Natural killer cell treated with Interleukin-12 subunit alpha and Interleukin-12 subunit beta and Interleukin-15 and Interleukin-18, amount 100 ng/mL, for 72 hours (primary cell): ENCODE results near the gene DAP. TPM values are rescaled to one million over a fixed set of nuclear protein-coding genes. Genes with fewer than 3 reads are reported as not detected.

Experiments
- ATAC-seq, 2 donors: fragments of 150-1000 bp; cut with Tn5 transposase in 1 of 2; sonication (Bioruptor Pico), chemical (Tn5 transposase) in 1 of 2; 2 replicates each; pipeline ENCODE4 v1.10.0; 2021
- DNase-seq: peaks from one replicate; pipeline ENCODE4 v3.0.0; 2022; ENCODE audit warnings: low spot score
- H3K27ac Mint-ChIP-seq, 2 donors: 1 replicate in 1 of 2; 2 replicates in 1 of 2; pipeline ENCODE4 v1.8.0; 2022; ENCODE audit warnings: mixed read lengths in 2 of 2, mild to moderate bottlenecking in 1 of 2, moderate library complexity in 1 of 2
- H3K27me3 Mint-ChIP-seq, 2 donors: 1 replicate in 1 of 2; 2 replicates in 1 of 2; pipeline ENCODE4 v1.8.0; 2022; ENCODE audit warnings: mixed read lengths in 2 of 2
- H3K36me3 Mint-ChIP-seq: one replicate; pipeline ENCODE4 v1.8.0; 2022; ENCODE audit warnings: mixed read lengths
- H3K4me1 Mint-ChIP-seq, 2 donors: 1 replicate in 1 of 2; 2 replicates in 1 of 2; pipeline ENCODE4 v1.8.0; 2022; ENCODE audit warnings: low read depth in 2 of 2, mixed read lengths in 2 of 2, mild to moderate bottlenecking in 1 of 2
- H3K4me3 Mint-ChIP-seq: one replicate; pipeline ENCODE4 v1.8.0; 2022; ENCODE audit warnings: mixed read lengths
- H3K9me3 Mint-ChIP-seq: 2 replicates; pipeline ENCODE4 v1.8.0; 2022; ENCODE audit warnings: mixed read lengths
- total RNA-seq, 2 donors: library from RNA; stranded (reverse); gene quantifications; one replicate each; pipeline ENCODE4 v1.2.3, GENCODE V29; 2022

DAP gene
- total RNA-seq, 2 donors from 2014 or later, result 80.1 to 84.3 TPM

DNA sequence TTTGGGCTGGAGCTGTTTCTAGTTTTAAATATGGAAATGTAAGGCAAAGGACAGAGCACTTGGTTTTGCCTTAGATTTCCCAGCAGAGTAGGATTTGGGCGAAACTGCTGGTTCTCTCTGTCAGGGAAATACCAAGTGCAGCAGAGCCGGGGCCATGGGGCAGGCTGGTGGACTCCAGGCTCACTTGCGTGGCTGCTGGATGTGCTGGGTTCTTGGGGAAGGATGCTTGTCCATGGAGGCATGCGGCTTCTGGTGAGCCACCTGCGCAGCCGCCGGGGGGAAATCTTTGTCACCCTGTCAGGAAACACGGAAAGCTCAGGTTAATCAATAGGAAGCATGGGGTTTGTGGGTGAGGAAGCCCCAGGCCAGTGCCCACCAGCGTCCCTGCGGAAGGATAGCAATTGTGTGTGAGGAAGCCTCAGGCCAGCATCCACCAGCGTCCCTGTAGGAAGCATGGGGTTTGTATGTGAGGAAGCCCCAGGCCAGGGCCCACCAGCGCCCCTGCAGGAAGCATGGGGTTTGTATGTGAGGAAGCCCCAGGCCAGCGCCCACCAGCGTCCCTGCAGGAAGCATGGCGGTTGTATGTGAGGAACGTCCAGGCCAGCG is 80.1 kb downstream of the DAP start:
- H3K4me1 Mint-ChIP-seq, result peaks cover 36 to 47% of the 10 kb centered on the region in 2 donors
- ATAC-seq, result no peak
- H3K36me3 Mint-ChIP-seq, result peaks cover 18% of the 10 kb centered on the region
- no peaks in the 10 kb centered on the region for H3K27me3 Mint-ChIP-seq
- H3K4me3 Mint-ChIP-seq, result peak overlapping the region; percentile 41
- no peaks in the 10 kb centered on the region for H3K9me3 Mint-ChIP-seq
- H3K27ac Mint-ChIP-seq, result peak overlapping the region in 1 of 2 donors; percentile 58
- DNase-seq, result no peak

DNA sequence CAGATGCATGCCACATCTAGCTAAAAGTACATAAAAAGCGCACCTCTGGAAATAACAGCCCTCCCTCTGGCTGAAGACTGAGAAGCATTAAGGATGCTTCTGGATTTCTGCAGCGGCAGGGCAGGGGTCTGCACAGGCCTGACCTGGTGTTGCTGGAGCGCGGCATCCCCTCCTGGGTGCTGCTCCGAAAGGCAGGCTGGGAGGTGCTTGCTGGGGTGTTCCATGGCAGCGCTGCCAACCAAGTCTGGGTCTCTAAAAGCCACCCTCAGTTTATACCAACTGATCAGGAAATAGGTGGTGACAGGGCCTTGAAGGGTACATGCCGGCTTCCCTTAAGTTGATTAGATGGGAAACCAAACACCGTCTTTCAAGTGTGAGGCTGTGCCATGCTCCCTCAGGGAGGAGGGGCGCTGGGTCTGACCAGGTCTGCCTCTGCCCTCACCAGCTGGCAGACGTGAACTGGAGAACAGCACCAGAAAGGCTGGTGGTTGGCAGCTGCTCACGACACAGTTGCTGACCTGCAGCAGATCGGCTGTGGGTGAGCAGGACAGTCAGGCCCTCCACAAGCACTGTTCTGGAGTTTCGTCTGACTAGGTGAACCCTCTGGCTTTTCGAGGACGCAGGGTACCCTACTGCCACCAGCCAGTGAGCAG is 81.6 kb downstream of the DAP start:
- Mint-ChIP-seq H3K36me3 (peaks cover 18% of the 10 kb centered on the region), H3K27me3 (peaks cover 0 to 8% of the 10 kb centered on the region in 2 donors), H3K9me3 (no peaks in the 10 kb centered on the region), H3K27ac (no peak overlapping the region), H3K4me1 (peaks cover 32 to 34% of the 10 kb centered on the region in 2 donors), H3K4me3 (no peak overlapping the region)
- ATAC-seq (no peak), DNase-seq (peak; percentile 32)

DNA sequence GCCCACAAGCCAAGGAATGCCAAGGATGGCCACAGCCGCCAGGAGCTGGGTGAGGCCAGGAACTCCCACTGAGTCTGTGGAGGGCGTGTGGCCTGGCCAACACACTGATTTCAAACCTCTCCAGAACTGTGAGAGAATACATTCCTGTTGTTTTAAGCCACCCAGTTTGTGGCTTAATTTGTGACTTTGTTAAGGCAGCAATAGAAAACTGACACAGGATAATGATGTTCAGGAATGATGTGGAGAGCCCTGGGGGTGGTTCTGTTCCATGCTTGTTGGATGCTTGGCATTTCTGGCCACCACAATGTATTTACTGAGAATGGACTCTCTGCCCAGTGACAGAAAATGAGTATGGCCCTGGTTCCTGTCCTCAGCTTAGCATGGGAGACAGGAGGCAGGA is 82.8 kb downstream of the DAP start:
- Mint-ChIP-seq H3K27ac (no peak overlapping the region), H3K4me3 (no peak overlapping the region), H3K27me3 (peaks cover 0 to 8% of the 10 kb centered on the region in 2 donors), H3K36me3 (peaks cover 18% of the 10 kb centered on the region), H3K9me3 (no peaks in the 10 kb centered on the region), H3K4me1 (peaks cover 28 to 31% of the 10 kb centered on the region in 2 donors)
- DNase-seq (peak; percentile 2), ATAC-seq (no peak)

DNA sequence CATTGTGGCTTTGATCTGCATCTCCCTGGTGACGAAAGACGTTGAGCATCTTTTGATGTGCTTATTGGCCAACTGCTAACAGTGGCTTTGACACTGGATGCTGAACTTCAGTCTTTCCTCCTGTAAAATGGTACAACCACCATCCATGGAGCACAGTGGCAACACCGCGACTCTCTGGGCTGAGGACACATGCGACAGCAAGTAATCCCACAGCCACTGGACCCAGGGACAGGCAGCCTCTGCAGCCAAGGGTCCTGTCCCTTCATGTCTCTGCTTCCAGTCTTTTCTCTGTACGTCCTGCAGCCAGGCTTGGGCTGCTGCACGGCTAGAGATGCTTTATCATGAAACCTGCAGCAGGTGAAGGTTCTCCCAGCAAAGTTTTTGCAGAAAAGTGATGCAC is 83.5 kb downstream of the DAP start:
- ATAC-seq (no peak), DNase-seq (peak; percentile 51)
- H3K27ac Mint-ChIP-seq, result no peak overlapping the region
- H3K9me3 Mint-ChIP-seq, result no peaks in the 10 kb centered on the region
- H3K4me1 Mint-ChIP-seq, result peaks cover 22 to 24% of the 10 kb centered on the region in 2 donors
- H3K4me3 Mint-ChIP-seq, result no peak overlapping the region
- H3K36me3 Mint-ChIP-seq, result peaks cover 18% of the 10 kb centered on the region
- H3K27me3 Mint-ChIP-seq, result peaks cover 0 to 8% of the 10 kb centered on the region in 2 donors

DNA sequence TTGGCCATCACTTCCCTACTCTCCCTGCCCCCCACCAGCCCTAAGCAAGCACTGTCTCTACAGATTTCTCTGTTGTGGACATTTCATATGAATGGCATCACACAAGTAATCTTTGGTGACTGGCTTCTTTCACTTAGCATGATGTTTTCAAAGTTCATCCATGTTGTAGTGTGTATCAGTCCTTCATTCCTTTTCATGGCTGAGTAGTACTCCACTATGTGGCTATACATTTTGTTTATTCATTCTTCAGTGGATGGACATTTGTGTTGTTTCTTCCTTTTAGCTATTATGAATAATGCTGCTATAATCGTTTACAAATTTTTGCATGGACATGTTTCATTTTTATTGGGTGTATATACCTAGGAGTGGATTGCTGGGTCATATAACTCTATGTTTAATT is 84.1 kb downstream of the DAP start:
- peaks cover 16 to 19% of the 10 kb centered on the region in 2 donors for H3K4me1 Mint-ChIP-seq
- peaks cover 18% of the 10 kb centered on the region for H3K36me3 Mint-ChIP-seq
- no peak overlapping the region for H3K4me3 Mint-ChIP-seq
- ATAC-seq, result no peak
- H3K27me3 Mint-ChIP-seq, result peaks cover 0 to 8% of the 10 kb centered on the region in 2 donors
- H3K9me3 Mint-ChIP-seq, result no peaks in the 10 kb centered on the region
- DNase-seq, result peak; percentile 45
- no peak overlapping the region for H3K27ac Mint-ChIP-seq

DNA sequence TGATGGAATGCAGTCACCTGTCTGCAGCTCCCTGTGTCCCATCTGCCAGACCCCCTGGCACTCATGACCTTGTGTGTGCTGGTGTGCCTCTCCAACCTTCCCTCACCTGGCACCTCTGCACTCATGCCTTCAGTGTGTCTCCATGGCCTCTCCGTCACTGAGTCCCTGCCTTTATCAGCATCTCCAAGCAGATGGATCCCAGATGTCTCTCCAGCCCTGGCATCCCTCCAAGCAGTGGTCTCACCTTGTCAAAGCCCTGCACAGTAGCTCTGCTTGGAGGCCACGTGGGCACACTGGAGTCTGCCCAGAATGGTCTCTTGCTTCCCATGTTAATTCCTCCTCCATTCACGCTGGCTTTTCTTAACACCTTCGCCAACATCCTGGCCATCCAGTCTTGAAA is 84.8 kb downstream of the DAP start:
- Mint-ChIP-seq H3K27ac (no peak overlapping the region), H3K36me3 (peaks cover 18% of the 10 kb centered on the region), H3K27me3 (peaks cover 0 to 8% of the 10 kb centered on the region in 2 donors), H3K4me1 (peaks cover 9 to 12% of the 10 kb centered on the region in 2 donors), H3K4me3 (no peak overlapping the region), H3K9me3 (no peaks in the 10 kb centered on the region)
- peak; percentile 16 for DNase-seq
- no peak for ATAC-seq

DNA sequence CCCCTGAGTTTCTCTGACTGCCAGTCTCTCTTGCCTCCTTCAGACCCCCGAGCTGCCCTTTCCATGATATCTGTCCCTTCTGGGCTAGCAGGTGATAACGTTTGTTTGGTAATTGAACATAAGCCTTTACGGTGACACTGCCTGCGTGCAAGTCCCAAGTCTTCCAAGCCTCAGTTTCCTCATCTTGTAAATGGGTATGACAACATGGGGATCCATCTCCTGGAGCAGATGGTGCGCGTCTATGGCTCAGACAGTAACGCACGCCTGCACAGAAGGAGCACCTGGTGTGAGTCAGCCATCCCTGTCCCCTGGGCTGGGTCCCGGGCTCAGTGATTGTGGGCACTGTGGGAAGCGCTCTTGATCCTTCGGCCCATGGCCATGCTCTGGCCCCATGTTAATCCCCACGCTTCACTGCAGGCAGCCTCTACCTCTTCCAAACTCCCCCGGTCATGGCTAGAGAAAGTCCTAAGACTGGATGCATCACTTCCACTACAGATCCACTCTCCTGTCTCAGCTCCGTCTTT is 85.8 kb downstream of the DAP start:
- H3K4me1 Mint-ChIP-seq, result peaks cover 6 to 13% of the 10 kb centered on the region in 2 donors
- H3K27ac Mint-ChIP-seq, result no peak overlapping the region
- H3K9me3 Mint-ChIP-seq, result no peaks in the 10 kb centered on the region
- peaks cover 0 to 10% of the 10 kb centered on the region in 2 donors for H3K27me3 Mint-ChIP-seq
- H3K36me3 Mint-ChIP-seq, result peaks cover 12% of the 10 kb centered on the region
- ATAC-seq, result no peak
- DNase-seq, result peak; percentile 35
- no peak overlapping the region for H3K4me3 Mint-ChIP-seq

DNA sequence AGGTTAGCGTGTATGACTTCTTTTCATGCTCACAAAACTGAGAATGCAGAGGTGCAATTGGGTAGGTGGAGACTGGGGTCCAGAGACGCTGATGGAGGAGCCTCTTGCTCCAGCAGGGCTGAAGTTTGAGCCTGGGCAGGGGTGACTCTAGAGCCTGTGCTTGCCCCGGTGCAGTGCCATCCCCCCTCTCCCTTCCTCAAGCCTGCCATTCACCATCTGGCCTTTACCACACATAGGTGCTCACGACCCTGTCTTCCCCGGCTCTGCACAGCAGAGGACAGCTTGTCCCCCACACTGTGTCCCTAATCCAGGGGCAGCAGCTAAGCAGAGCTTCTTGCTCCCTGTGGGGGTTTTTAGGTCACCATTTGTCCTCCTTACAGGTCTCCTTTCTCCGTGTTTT is 86.5 kb downstream of the DAP start:
- Mint-ChIP-seq H3K36me3 (peaks cover 12% of the 10 kb centered on the region), H3K27ac (no peak overlapping the region), H3K4me3 (no peak overlapping the region), H3K9me3 (no peaks in the 10 kb centered on the region), H3K27me3 (peaks cover 0 to 10% of the 10 kb centered on the region in 2 donors), H3K4me1 (peaks cover 6 to 13% of the 10 kb centered on the region in 2 donors)
- no peak for ATAC-seq
- DNase-seq, result peak; percentile 13

DNA sequence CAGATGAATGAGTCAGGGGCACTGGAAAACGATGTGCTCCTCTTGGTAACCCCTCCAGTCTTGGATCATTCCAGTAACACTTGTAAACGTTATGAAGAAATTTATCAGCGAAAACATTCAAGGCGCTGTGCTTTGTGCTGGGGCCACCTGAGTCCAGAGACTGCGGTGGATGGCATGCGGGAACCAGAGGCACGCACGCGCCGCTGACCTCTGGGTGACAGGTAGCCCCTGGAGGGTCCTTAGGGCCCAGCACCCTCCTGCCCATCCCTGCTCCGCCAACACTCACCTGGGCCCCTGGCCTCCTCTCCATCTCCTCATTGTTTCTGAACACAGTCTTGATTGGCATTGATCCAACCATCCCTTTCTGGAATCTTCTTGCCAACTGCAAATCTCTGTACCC is 86.9 kb downstream of the DAP start:
- ATAC-seq (no peak), DNase-seq (peak; percentile 34)
- Mint-ChIP-seq H3K4me3 (no peak overlapping the region), H3K36me3 (peaks cover 12% of the 10 kb centered on the region), H3K9me3 (no peaks in the 10 kb centered on the region), H3K27ac (no peak overlapping the region), H3K27me3 (peaks cover 0 to 10% of the 10 kb centered on the region in 2 donors), H3K4me1 (peaks cover 6 to 13% of the 10 kb centered on the region in 2 donors)

DNA sequence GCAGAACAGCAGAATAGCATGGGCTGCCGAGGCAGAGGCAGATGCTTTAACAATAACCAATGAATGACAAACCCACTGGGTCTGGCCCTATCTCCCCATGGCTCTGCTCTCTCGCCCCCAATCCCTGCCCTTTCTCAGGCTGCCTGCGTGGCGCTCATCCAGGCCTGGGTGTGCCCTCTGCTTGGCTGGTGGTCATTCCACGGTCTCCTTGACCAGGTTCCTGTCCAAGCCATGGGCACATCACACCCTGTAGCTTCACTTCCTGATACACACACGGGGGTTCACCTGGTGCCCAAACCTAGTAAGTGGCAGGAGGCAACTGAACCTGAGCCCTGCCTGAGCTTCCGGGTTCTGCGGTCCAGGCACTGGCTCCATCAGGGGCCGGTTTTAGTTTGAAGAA is 87.6 kb downstream of the DAP start:
- Mint-ChIP-seq H3K4me1 (peaks cover 6 to 13% of the 10 kb centered on the region in 2 donors), H3K36me3 (peaks cover 12% of the 10 kb centered on the region), H3K9me3 (no peaks in the 10 kb centered on the region), H3K27ac (no peak overlapping the region), H3K27me3 (peaks cover 0 to 10% of the 10 kb centered on the region in 2 donors), H3K4me3 (no peak overlapping the region)
- DNase-seq (no peak), ATAC-seq (no peak)

DNA sequence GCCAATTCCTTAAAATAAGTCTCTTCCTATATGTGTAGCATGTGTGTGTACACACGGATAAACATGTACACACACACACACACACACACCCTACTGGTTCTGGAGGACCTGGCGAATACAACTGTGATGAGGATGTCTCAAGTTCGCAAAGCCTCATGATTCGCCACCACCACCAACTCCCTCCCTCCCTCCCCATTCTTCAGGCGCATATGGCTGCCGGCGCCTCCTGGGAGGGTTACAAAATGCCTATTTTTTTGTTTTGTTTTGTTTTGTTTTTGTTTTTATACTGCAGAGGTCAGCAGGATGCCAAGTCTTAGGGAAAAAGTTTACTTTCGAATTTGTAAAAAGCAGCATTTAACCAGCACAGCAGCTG is 88.0 kb downstream of the DAP start:
- peaks cover 10% of the 10 kb centered on the region for H3K36me3 Mint-ChIP-seq
- no peak for DNase-seq
- no peak overlapping the region for H3K27ac Mint-ChIP-seq
- no peaks in the 10 kb centered on the region for H3K9me3 Mint-ChIP-seq
- H3K27me3 Mint-ChIP-seq, result peaks cover 0 to 10% of the 10 kb centered on the region in 2 donors
- peaks cover 6 to 12% of the 10 kb centered on the region in 2 donors for H3K4me1 Mint-ChIP-seq
- no peak overlapping the region for H3K4me3 Mint-ChIP-seq
- no peak for ATAC-seq

DNA sequence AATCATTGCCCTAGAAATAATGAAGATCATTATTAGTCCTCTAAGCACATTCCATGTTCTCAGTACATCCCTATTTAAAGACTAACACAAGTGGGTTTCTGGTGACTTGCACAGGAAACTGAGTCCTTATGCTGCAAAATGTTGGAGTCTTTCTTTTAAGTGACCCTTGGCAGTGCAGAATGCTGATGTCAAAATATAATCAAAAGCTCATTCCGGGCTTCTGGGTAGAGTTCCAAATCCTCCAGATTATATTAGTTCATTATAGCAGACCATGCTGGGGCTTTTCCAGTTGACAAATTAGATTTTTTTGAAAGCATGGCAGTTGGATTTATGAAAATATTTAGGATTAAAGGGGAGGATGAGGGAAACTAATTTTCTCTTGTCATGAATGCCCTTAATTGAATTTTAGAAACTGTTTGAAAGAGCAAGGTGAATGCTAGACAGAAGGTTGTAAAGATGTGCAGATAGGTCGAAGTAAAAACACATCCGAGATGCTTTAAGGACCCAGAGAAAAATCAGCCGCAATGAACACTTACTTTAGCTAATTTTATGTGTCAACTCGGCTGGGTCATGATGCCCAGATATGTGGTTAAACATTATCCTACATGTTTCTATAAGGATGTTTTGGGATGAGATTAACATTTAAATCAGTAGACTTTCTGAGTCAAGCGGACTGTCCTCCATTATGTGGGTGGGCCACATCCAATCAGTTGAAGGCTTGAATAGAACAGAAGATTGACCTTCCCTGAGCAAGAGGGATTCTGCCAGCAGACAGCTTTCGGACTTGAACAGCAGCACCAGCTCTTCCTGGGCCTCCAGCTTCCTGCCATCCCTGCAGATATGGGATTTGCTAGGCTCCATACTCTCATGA is 88.7 kb downstream of the DAP start:
- H3K4me3 Mint-ChIP-seq, result no peak overlapping the region
- ATAC-seq, result no peak
- DNase-seq, result no peak

DNA sequence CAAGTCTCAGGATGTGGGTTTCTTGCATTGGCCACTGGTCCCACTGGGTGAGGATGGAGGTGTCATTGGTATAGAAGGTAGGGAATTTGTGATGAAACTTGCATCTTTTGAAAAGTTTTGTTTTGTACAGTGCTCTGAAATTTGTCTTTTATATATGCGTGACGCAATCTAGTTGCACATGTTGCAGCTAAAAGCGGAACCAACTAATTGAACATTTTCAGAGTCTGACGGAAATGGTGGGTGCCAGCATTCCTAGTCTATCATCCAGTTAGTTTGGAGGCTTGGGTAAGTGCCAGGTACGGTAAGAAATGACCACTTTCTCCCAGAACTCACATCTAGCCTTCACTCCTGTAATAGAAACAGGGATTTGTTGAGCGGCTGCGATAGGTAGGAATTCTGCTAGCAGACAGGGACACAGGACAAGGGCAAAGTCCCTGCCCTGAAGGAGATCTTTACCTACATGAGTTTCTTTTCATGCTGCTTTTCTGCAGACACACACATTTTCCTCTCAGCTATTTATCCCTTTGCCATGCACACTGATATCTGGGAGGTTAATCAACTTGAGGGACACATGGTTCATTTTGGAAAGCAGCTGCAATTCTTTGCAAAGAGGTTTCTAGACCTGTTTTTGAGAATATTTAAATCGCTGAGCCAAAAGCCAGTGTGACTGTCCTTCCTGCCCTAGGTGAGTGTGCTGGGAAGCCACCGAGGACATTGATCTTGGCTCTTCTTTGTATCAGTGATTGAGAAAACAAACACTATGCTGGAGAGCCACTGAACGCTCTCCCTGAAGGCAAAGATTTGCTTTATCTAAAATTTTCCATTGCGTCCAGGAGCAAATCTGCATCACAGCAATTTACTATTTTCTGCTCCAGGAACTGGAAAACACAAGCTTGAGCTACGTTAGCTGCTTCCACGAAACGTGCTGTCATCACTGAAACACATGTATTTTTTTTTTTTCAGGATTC is 89.7 kb downstream of the DAP start:
- no peak for ATAC-seq
- no peak for DNase-seq
- Mint-ChIP-seq H3K27ac (no peak overlapping the region), H3K4me1 (peaks cover 6 to 7% of the 10 kb centered on the region in 2 donors), H3K4me3 (no peak overlapping the region), H3K27me3 (peaks cover 0 to 10% of the 10 kb centered on the region in 2 donors), H3K9me3 (no peaks in the 10 kb centered on the region), H3K36me3 (no peaks in the 10 kb centered on the region)

More for the DNA sequence above, 88.7 kb downstream of the DAP start:
- Mint-ChIP-seq H3K4me1 (peaks cover 6 to 9% of the 10 kb centered on the region in 2 donors), H3K9me3 (no peaks in the 10 kb centered on the region), H3K27ac (no peak overlapping the region), H3K36me3 (peaks cover 4% of the 10 kb centered on the region), H3K27me3 (peaks cover 0 to 10% of the 10 kb centered on the region in 2 donors)
